HepG2 (cell line): ENCODE data around the gene CCL17. TPM values are rescaled to one million over a fixed set of nuclear protein-coding genes. Genes with fewer than 3 reads are reported as not detected.

Experiments
- ARNT ChIP-seq: fragments of 450-650 bp; IDR thresholded peaks from 2 replicates; pipeline ENCODE4 v1.6.1; 2017
- CERS6 ChIP-seq: sonication (generic); formaldehyde crosslinking; IDR thresholded peaks from 2 replicates; pipeline ENCODE4 v1.5.0; 2020; ENCODE audit warnings: missing genetic modification reagents
- FOXM1 ChIP-seq: sonication (generic); formaldehyde crosslinking; IDR thresholded peaks from 2 replicates; pipeline ENCODE4 v1.5.0; 2020; ENCODE audit warnings: missing genetic modification reagents
- FOXP4 ChIP-seq: sonication (generic); formaldehyde crosslinking; IDR thresholded peaks from 2 replicates; pipeline ENCODE4 v1.4.0; 2020; ENCODE audit warnings: missing genetic modification reagents
- HOMEZ ChIP-seq: IDR thresholded peaks from 2 replicates; pipeline ENCODE4 v1.6.1; 2016; ENCODE audit warnings: low read depth
- IKZF4 ChIP-seq: sonication (generic); formaldehyde crosslinking; IDR thresholded peaks from 2 replicates; pipeline ENCODE4 v1.5.1; 2020; ENCODE audit warnings: borderline replicate concordance, mild to moderate bottlenecking, low read depth, missing genetic modification reagents; ENCODE audit errors: not compliant biosample characterization
- IRF9 ChIP-seq: sonication (generic); formaldehyde crosslinking; IDR thresholded peaks from 2 replicates; pipeline ENCODE4 v1.8.0; 2022; ENCODE audit warnings: missing genetic modification reagents, mild to moderate bottlenecking, borderline replicate concordance
- MTA1 ChIP-seq: sonication (generic); formaldehyde crosslinking; IDR thresholded peaks from 2 replicates; pipeline ENCODE4 v1.4.0; 2020; ENCODE audit warnings: missing genetic modification reagents, mild to moderate bottlenecking, borderline replicate concordance
- NFE2L2 ChIP-seq: fragments of 150-350 bp; IDR thresholded peaks from 2 replicates; pipeline ENCODE4 v1.6.1; 2014; ENCODE audit warnings: low read length
- REL ChIP-seq: sonication (generic); formaldehyde crosslinking; conservative IDR thresholded peaks from 2 replicates; pipeline ENCODE4 v1.8.0; 2022; ENCODE audit warnings: mild to moderate bottlenecking, missing genetic modification reagents, moderate library complexity
- REST ChIP-seq, 2 experiments: IDR thresholded peaks; 2 replicates each; pipeline ENCODE4 v1.6.1; 2011 to 2012; ENCODE audit warnings: low read length in 2 of 2, borderline replicate concordance in 1 of 2, low read depth in 1 of 2, mild to moderate bottlenecking in 1 of 2, moderate library complexity in 1 of 2
- TP53 ChIP-seq: sonication (generic); formaldehyde crosslinking; conservative IDR thresholded peaks from 2 replicates; pipeline ENCODE4 v1.4.0; 2020; ENCODE audit warnings: missing genetic modification reagents
- ZBTB20 ChIP-seq: sonication (generic); formaldehyde crosslinking; IDR thresholded peaks from 2 replicates; pipeline ENCODE4 v1.8.1; 2023; ENCODE audit warnings: missing genetic modification reagents, low read depth, mild to moderate bottlenecking, borderline replicate concordance
- ZNF251 ChIP-seq: sonication (generic); formaldehyde crosslinking; IDR thresholded peaks from 2 replicates; pipeline ENCODE4 v1.9.0; 2021; ENCODE audit warnings: mild to moderate bottlenecking, missing genetic modification reagents
- ZNF367 ChIP-seq: sonication (generic); formaldehyde crosslinking; IDR thresholded peaks from 2 replicates; pipeline ENCODE4 v1.4.0; 2020; ENCODE audit warnings: missing genetic modification reagents, borderline replicate concordance
- ZNF432 ChIP-seq: sonication (generic); formaldehyde crosslinking; IDR thresholded peaks from 2 replicates; pipeline ENCODE4 v1.5.0; 2020; ENCODE audit warnings: missing genetic modification reagents, mild to moderate bottlenecking, borderline replicate concordance
- ZNF713 ChIP-seq: sonication (generic); formaldehyde crosslinking; IDR thresholded peaks from 2 replicates; pipeline ENCODE4 v1.4.0; 2020; ENCODE audit warnings: mild to moderate bottlenecking, missing genetic modification reagents
- polyA plus RNA-seq, 8 experiments: library from polyadenylated mRNA; depleted of rRNA in 3 of 8; stranded (reverse) in 7 of 8; unstranded in 1 of 8; fragments of >200 nt; fragmentation: Illumina TruSeq in 4 of 8; extraction: Trizol in 4 of 8; gene quantifications; 2 replicates each; pipeline versions ENCODE4 v1.2.1 to v1.2.3, GENCODE V29; 2011 to 2016; ENCODE audit warnings: low read depth in 4 of 8, missing spikeins in 1 of 8, mixed read lengths in 1 of 8; ENCODE audit not compliant: insufficient read depth in 1 of 8
- total RNA-seq, 5 experiments: library from RNA; depleted of rRNA; stranded (reverse); fragments of >200 nt; fragmentation: Illumina TruSeq; extraction: Trizol; gene quantifications; 2 replicates each; pipeline ENCODE4 v1.2.3, GENCODE V29; 2016; ENCODE audit warnings: low read depth in 1 of 5

CCL17 gene
- total and polyA plus RNA-seq, 2 of the 13 experiments (the other 11 are each of a cell fraction or from before 2014, with no cell fraction given) = not detected

GRCh38 chr16:57447186-57447962 lies 42.8 kb downstream of the CCL17 start, which contains the start of the genes CIAPIN1 and COQ9 (continued):
- TF ChIP-seq REST (IDR thresholded peaks at IDR 0.05; ENCODE audit: borderline replicate concordance in 1 of 2, low read depth in 1 of 2, low read length in 2 of 2) (peak in 1 of 2 experiments; percentile 70; a peak in 1 of 4 replicates), FOXM1 (CRISPR knock-in tag) (no peak), ZNF713 (CRISPR knock-in tag) (peak; percentile 36; the same call in 1 of the 2 replicates), IRF9 (CRISPR knock-in tag) (peak; percentile 94; the same call in 1 of the 2 replicates), ZNF367 (CRISPR knock-in tag) (no peak), ZNF251 (CRISPR knock-in tag) (no peak), REL (CRISPR knock-in tag) (no peak; the same call in 1 of the 2 replicates), TP53 (CRISPR knock-in tag) (peak; percentile 83), ZNF432 (no peak), NFE2L2 (no peak), MTA1 (CRISPR knock-in tag) (0 out of 2 replicates have a peak, but pooled peaks have one; percentile 91), HOMEZ (CRISPR knock-in tag) (peak; percentile 9; the same call in 1 of the 2 replicates), FOXP4 (CRISPR knock-in tag) (peak; percentile 31; the same call in 1 of the 2 replicates), ZBTB20 (CRISPR knock-in tag) (peak; percentile 70), CERS6 (CRISPR knock-in tag) (0 out of 2 replicates have a peak, but pooled peaks have one; percentile 59), ARNT (no peak), IKZF4 (peak; percentile 86)
